HCT116 (cell line): ENCODE data around the gene ITPKB. TPM values are rescaled to one million over a fixed set of nuclear protein-coding genes. Genes with fewer than 3 reads are reported as not detected.

Experiments used
- ATAC-seq: fragments of 200-7000 bp; cut with Tn5 transposase; 2 replicates; pipeline ENCODE4 v1.9.1; 2020; ENCODE audit warnings: mild to moderate bottlenecking, moderate library complexity
- BruUV-seq: library from RNA; stranded (reverse); fragments of 400-500 nt; replicated peaks from 2 replicates; lab custom pipeline; 2021; lab: Mats Ljungman, UMichigan
- CTCF ChIA-PET: fragments of 300-600 bp; sonication (Branson Sonifier 250); formaldehyde crosslinking; loops from one replicate; lab custom pipeline; 2021; ENCODE audit warnings: antibody characterized with exemption; lab: Charles Lee
- POLR2A ChIA-PET: fragments of 300-600, 350-600 bp; sonication (Branson Sonifier 250); formaldehyde crosslinking; loops from one replicate; lab custom pipeline; 2021; ENCODE audit warnings: antibody characterized with exemption; lab: Charles Lee
- RAD21 ChIA-PET, 2 experiments: fragments of 300-600 bp; sonication (Branson Sonifier 250); formaldehyde crosslinking; loops; one replicate each; lab custom pipeline; 2023; ENCODE audit warnings: low total read pairs in 2 of 2; ENCODE audit not compliant: uncharacterized antibody in 2 of 2, unreplicated experiment in 2 of 2, low non-redundant PET in 1 of 2; lab: Charles Lee
- DNase-seq: peaks from one replicate; pipeline ENCODE4 v3.0.0-alpha.2; 2010; ENCODE audit warnings: low read depth, low spot score
- H2AFZ ChIP-seq: fragments of 200-600 bp; shearing (Covaris generic), sonication (generic); 2 replicates; pipeline ENCODE4 v1.6.1; 2017; ENCODE audit warnings: low read depth, mixed run types, mixed read lengths, antibody characterized with exemption, low read length; ENCODE audit not compliant: poor library complexity, severe bottlenecking
- H3K27ac ChIP-seq: 2 replicates; pipeline ENCODE4 v1.5.1; 2012; ENCODE audit warnings: low read depth, low read length
- H3K27me3 ChIP-seq: fragments of 200-600 bp; sonication (generic); 2 replicates; pipeline ENCODE4 v1.6.1; 2016; ENCODE audit warnings: mixed run types, low read length, mixed read lengths; ENCODE audit not compliant: insufficient read depth
- H3K36me3 ChIP-seq, 2 experiments: fragments of 200-500 bp in 1 of 2; fragments of 200-600 bp in 1 of 2; sonication (Bioruptor generic) in 1 of 2; sonication (generic) in 1 of 2; 2 replicates each; pipeline versions ENCODE4 v1.5.1 to v1.6.1; 2014 to 2016; ENCODE audit warnings: low read length in 2 of 2, inconsistent platforms in 1 of 2, mixed read lengths in 1 of 2, mixed run types in 1 of 2; ENCODE audit not compliant: insufficient read depth in 2 of 2, control insufficient read depth in 1 of 2
- H3K4me1 ChIP-seq, 2 experiments: fragments of 200-600 bp in 1 of 2; sonication (generic) in 1 of 2; 2 replicates each; pipeline versions ENCODE4 v1.5.1 to v1.6.1; 2012 to 2017; ENCODE audit warnings: low read length in 2 of 2, inconsistent platforms in 1 of 2, mild to moderate bottlenecking in 1 of 2, mixed read lengths in 1 of 2, mixed run types in 1 of 2, moderate library complexity in 1 of 2; ENCODE audit not compliant: insufficient read depth in 2 of 2, control insufficient read depth in 1 of 2
- H3K4me2 ChIP-seq: fragments of 200-600 bp; sonication (generic); 2 replicates; pipeline ENCODE4 v1.6.1; 2017; ENCODE audit warnings: mixed run types, low read length, mixed read lengths
- H3K4me3 ChIP-seq, 2 experiments: fragments of 200-600 bp in 1 of 2; sonication (generic) in 1 of 2; replicated peaks in 1 of 2; 2 replicates each; pipeline ENCODE4 v1.5.1; 2011 to 2016; ENCODE audit warnings: low read length in 2 of 2, control low read depth in 1 of 2, low read depth in 1 of 2, mild to moderate bottlenecking in 1 of 2, mixed read lengths in 1 of 2, mixed run types in 1 of 2
- H3K79me2 ChIP-seq: fragments of 200-600 bp; sonication (generic); 2 replicates; pipeline ENCODE4 v1.6.1; 2017; ENCODE audit warnings: mild to moderate bottlenecking, mixed run types, low read length, moderate library complexity, mixed read lengths; ENCODE audit not compliant: insufficient read depth
- H3K9ac ChIP-seq: fragments of 200-600 bp; sonication (generic); 2 replicates; pipeline ENCODE4 v1.6.1; 2016; ENCODE audit warnings: low read length, mixed read lengths
- H3K9me2 ChIP-seq: fragments of 200-600 bp; sonication (generic), shearing (Covaris generic); 2 replicates; pipeline ENCODE4 v1.6.1; 2017; ENCODE audit warnings: mixed run types, mild to moderate bottlenecking, moderate library complexity; ENCODE audit not compliant: insufficient read depth
- H3K9me3 ChIP-seq, 2 experiments: fragments of 200-500 bp in 1 of 2; fragments of 200-600 bp in 1 of 2; sonication (Bioruptor generic) in 1 of 2; sonication (generic) in 1 of 2; 2 replicates each; pipeline ENCODE4 v1.6.1; 2014 to 2017; ENCODE audit warnings: low read length in 2 of 2, mixed read lengths in 2 of 2, inconsistent platforms in 1 of 2, low read depth in 1 of 2, mild to moderate bottlenecking in 1 of 2, mixed run types in 1 of 2, moderate library complexity in 1 of 2; ENCODE audit not compliant: control insufficient read depth in 1 of 2, insufficient read depth in 1 of 2
- H4K20me1 ChIP-seq: fragments of 200-600 bp; sonication (generic), shearing (Covaris generic); 2 replicates; pipeline ENCODE4 v1.6.1; 2017; ENCODE audit warnings: mixed run types, mild to moderate bottlenecking, moderate library complexity; ENCODE audit not compliant: insufficient read depth
- EGR1 ChIP-seq: IDR thresholded peaks from 2 replicates; pipeline ENCODE4 v1.6.1; 2012; ENCODE audit warnings: low read depth
- ELF1 ChIP-seq: IDR thresholded peaks from 2 replicates; pipeline ENCODE4 v1.6.1; 2012; ENCODE audit warnings: low read depth, borderline replicate concordance
- EZH2 ChIP-seq: fragments of 200-600 bp; sonication (generic); IDR thresholded peaks from 2 replicates; pipeline ENCODE4 v1.6.1; 2017; ENCODE audit warnings: antibody characterized with exemption, mixed run types
- EZH2phosphoT487 ChIP-seq: fragments of 200-600 bp; IDR thresholded peaks from 2 replicates; pipeline ENCODE4 v1.6.1; 2018; ENCODE audit warnings: antibody characterized with exemption, borderline replicate concordance
- JUND ChIP-seq: IDR thresholded peaks from 2 replicates; pipeline ENCODE4 v1.6.1; 2012
- MAX ChIP-seq: IDR thresholded peaks from 2 replicates; pipeline ENCODE4 v1.6.1; 2012
- POLR2A ChIP-seq: IDR thresholded peaks from 2 replicates; pipeline ENCODE4 v1.7.0; 2011; ENCODE audit warnings: borderline replicate concordance; ENCODE audit not compliant: insufficient read depth, insufficient read length; ENCODE audit errors: extremely low read depth
- RAD21 ChIP-seq: IDR thresholded peaks from 2 replicates; pipeline ENCODE4 v1.6.1; 2012; ENCODE audit warnings: low read depth, mild to moderate bottlenecking
- REST ChIP-seq: IDR thresholded peaks from 2 replicates; pipeline ENCODE4 v1.6.1; 2012; ENCODE audit warnings: low read depth
- SIN3A ChIP-seq: IDR thresholded peaks from 2 replicates; pipeline ENCODE4 v1.6.1; 2012; ENCODE audit warnings: low read depth
- SRF ChIP-seq: IDR thresholded peaks from 2 replicates; pipeline ENCODE4 v1.6.1; 2012; ENCODE audit warnings: low read depth
- TCF7L2 ChIP-seq: IDR thresholded peaks from 2 replicates; pipeline ENCODE4 v1.7.0; 2011; ENCODE audit warnings: borderline replicate concordance, inconsistent platforms; ENCODE audit not compliant: insufficient read depth, insufficient read length; ENCODE audit errors: extremely low read depth
- YY1 ChIP-seq: IDR thresholded peaks from 2 replicates; pipeline ENCODE4 v1.6.1; 2011; ENCODE audit warnings: low read length, low read depth, moderate library complexity, mild to moderate bottlenecking; ENCODE audit not compliant: insufficient replicate concordance; ENCODE audit errors: extremely low read depth
- ZFX ChIP-seq: fragments of 450-650 bp; IDR thresholded peaks from 2 replicates; pipeline ENCODE4 v1.6.1; 2017
- intact Hi-C: fragments of 100-400 bp; cut with micrococcal nuclease; formaldehyde crosslinking; loops from 2 replicates; pipeline ENCODE4 v1.10.0; 2022
- total RNA-seq: library from RNA; stranded (reverse); gene quantifications from one replicate; pipeline ENCODE4 v1.2.1, GENCODE V29; 2021; ENCODE audit not compliant: unreplicated experiment

Gene ITPKB
- total RNA-seq, 1 experiment from 2014 or later: 4.4 TPM

GRCh38 chr1:226785805-226786204 lies 46.7 kb upstream of the ITPKB start:
- Histone ChIP-seq H3K27ac (no peak overlapping the region), H3K4me3 (no peak overlapping the region), H3K4me2 (no peak overlapping the region), H3K36me3 (no peaks in the 10 kb centered on the region), H3K4me1 (no peaks in the 10 kb centered on the region), H3K9ac (no peak overlapping the region), H2AFZ (no peak overlapping the region), H3K9me2 (no peaks in the 10 kb centered on the region), H3K79me2 (no peaks in the 10 kb centered on the region), H4K20me1 (no peaks in the 10 kb centered on the region), H3K9me3 (no peaks in the 10 kb centered on the region), H3K27me3 (no peaks in the 10 kb centered on the region)
- ChIA-PET CTCF (no interaction called here), RAD21 (no interaction called here), POLR2A (interaction anchor here (0.7 kb wide), 1 partner anchor 85 kb away, joined by 3 read pairs; no protein-coding TSS in a partner anchor)
- no TSS peak for BruUV-seq
- DNase-seq (no peak), ATAC-seq (no peak)
- intact Hi-C loops: no loop called here
- TF ChIP-seq ELF1 (no peak), JUND (no peak), EGR1 (no peak), EZH2phosphoT487 (no peak), MAX (no peak), RAD21 (no peak)

- no peak overlapping the region for H2AFZ ChIP-seq
- BruUV-seq: no TSS peak
- intact Hi-C loops: no loop called here
- TF ChIP-seq JUND: no peak
- no peak for TF ChIP-seq TCF7L2
- TF ChIP-seq SRF: no peak
- TF ChIP-seq YY1: no peak
- TF ChIP-seq ELF1: no peak
- no peak for TF ChIP-seq EZH2
- TF ChIP-seq POLR2A: no peak
- no peak for TF ChIP-seq ZFX
- no peak for TF ChIP-seq REST
- no peak for TF ChIP-seq SIN3A
- no peak for TF ChIP-seq EZH2phosphoT487
Observed at GRCh38 chr1:226784081-226785049, 45.3 kb upstream of the ITPKB start.

More at GRCh38 chr1:226784081-226785049, 45.3 kb upstream of the ITPKB start:
- H3K4me1 ChIP-seq: no peaks in the 10 kb centered on the region
- no peak for DNase-seq
- no peaks in the 10 kb centered on the region for H3K9me3 ChIP-seq
- H4K20me1 ChIP-seq: no peaks in the 10 kb centered on the region
- RAD21 ChIA-PET: no interaction called here
- no peak overlapping the region for H3K9ac ChIP-seq
- H3K4me3 ChIP-seq: no peak overlapping the region
- H3K9me2 ChIP-seq: no peaks in the 10 kb centered on the region
- no peaks in the 10 kb centered on the region for H3K79me2 ChIP-seq
- CTCF ChIA-PET: no interaction called here
- POLR2A ChIA-PET: no interaction called here
- H3K4me2 ChIP-seq: no peak overlapping the region
- H3K27me3 ChIP-seq: no peaks in the 10 kb centered on the region
- H3K27ac ChIP-seq: no peak overlapping the region
- no peaks in the 10 kb centered on the region for H3K36me3 ChIP-seq
- ATAC-seq: no peak
